Measurements from ENCODE around the gene PREX1.

PREX1 gene

GRCh38 chr20:48718786-48719578, 108.8 kb downstream of the PREX1 start:
- in situ Hi-C loops (cut with HindIII; ENCODE audit: low pct_ligation_motif_present, low pct_unique_long_range_greater_than_20kb, low sequenced_read_pairs) = no loop called here
- DNase-seq = no peak

- in situ Hi-C loops (cut with HindIII; ENCODE audit: low pct_ligation_motif_present, low pct_unique_long_range_greater_than_20kb, low sequenced_read_pairs) = no loop called here
- DNase-seq = no peak
These were observed 110.0 kb downstream of the PREX1 start for GRCh38 chr20:48717680-48718223.

GRCh38 chr20:48717095-48717672, 110.6 kb downstream of the PREX1 start:
- in situ Hi-C loops (cut with HindIII; ENCODE audit: low pct_ligation_motif_present, low pct_unique_long_range_greater_than_20kb, low sequenced_read_pairs) = no loop called here
- DNase-seq = no peak

GRCh38 chr20:48716541-48716940, 111.3 kb downstream of the PREX1 start:
- no peak for DNase-seq
- in situ Hi-C loops (cut with HindIII; ENCODE audit: low pct_ligation_motif_present, low pct_unique_long_range_greater_than_20kb, low sequenced_read_pairs) = no loop called here

GRCh38 chr20:48716086-48716485, 111.7 kb downstream of the PREX1 start:
- in situ Hi-C loops (cut with HindIII; ENCODE audit: low pct_ligation_motif_present, low pct_unique_long_range_greater_than_20kb, low sequenced_read_pairs) = no loop called here
- DNase-seq = no peak

- in situ Hi-C loops (cut with HindIII; ENCODE audit: low pct_ligation_motif_present, low pct_unique_long_range_greater_than_20kb, low sequenced_read_pairs) = no loop called here
These were observed 113.0 kb downstream of the PREX1 start for GRCh38 chr20:48714764-48715163.

GRCh38 chr20:48711696-48712464, 115.9 kb downstream of the PREX1 start:
- in situ Hi-C loops (cut with HindIII; ENCODE audit: low pct_ligation_motif_present, low pct_unique_long_range_greater_than_20kb, low sequenced_read_pairs) = no loop called here
- no peak for DNase-seq

More at GRCh38 chr20:48714764-48715163, 113.0 kb downstream of the PREX1 start:
- DNase-seq = no peak

- in situ Hi-C loops (cut with HindIII; ENCODE audit: low pct_ligation_motif_present, low pct_unique_long_range_greater_than_20kb, low sequenced_read_pairs) = no loop called here
- DNase-seq = no peak
These were observed 116.8 kb downstream of the PREX1 start for GRCh38 chr20:48711044-48711428.

GRCh38 chr20:48710341-48711043, 117.3 kb downstream of the PREX1 start:
- in situ Hi-C loops (cut with HindIII; ENCODE audit: low pct_ligation_motif_present, low pct_unique_long_range_greater_than_20kb, low sequenced_read_pairs) = no loop called here
- DNase-seq = no peak

- in situ Hi-C loops (cut with HindIII; ENCODE audit: low pct_ligation_motif_present, low pct_unique_long_range_greater_than_20kb, low sequenced_read_pairs) = no loop called here
- DNase-seq = no peak
These were observed 118.1 kb downstream of the PREX1 start for GRCh38 chr20:48709744-48710143.

GRCh38 chr20:48709058-48709691, 118.6 kb downstream of the PREX1 start:
- no peak for DNase-seq
- in situ Hi-C loops (cut with HindIII; ENCODE audit: low pct_ligation_motif_present, low pct_unique_long_range_greater_than_20kb, low sequenced_read_pairs) = no loop called here

- in situ Hi-C loops (cut with HindIII; ENCODE audit: low pct_ligation_motif_present, low pct_unique_long_range_greater_than_20kb, low sequenced_read_pairs) = no loop called here
- no peak for DNase-seq
These were observed 119.2 kb downstream of the PREX1 start for GRCh38 chr20:48708630-48709029.

- DNase-seq = no peak
- in situ Hi-C loops (cut with HindIII; ENCODE audit: low pct_ligation_motif_present, low pct_unique_long_range_greater_than_20kb, low sequenced_read_pairs) = no loop called here
These were observed 119.7 kb downstream of the PREX1 start for GRCh38 chr20:48708116-48708515.

GRCh38 chr20:48706710-48707365, 121.0 kb downstream of the PREX1 start:
- in situ Hi-C loops (cut with HindIII; ENCODE audit: low pct_ligation_motif_present, low pct_unique_long_range_greater_than_20kb, low sequenced_read_pairs) = no loop called here
- no peak for DNase-seq

GRCh38 chr20:48706116-48706656, 121.6 kb downstream of the PREX1 start:
- in situ Hi-C loops (cut with HindIII; ENCODE audit: low pct_ligation_motif_present, low pct_unique_long_range_greater_than_20kb, low sequenced_read_pairs) = no loop called here

GRCh38 chr20:48705240-48706115, 122.3 kb downstream of the PREX1 start:
- DNase-seq = no peak
- in situ Hi-C loops (cut with HindIII; ENCODE audit: low pct_ligation_motif_present, low pct_unique_long_range_greater_than_20kb, low sequenced_read_pairs) = no loop called here

More at GRCh38 chr20:48706116-48706656, 121.6 kb downstream of the PREX1 start:
- no peak for DNase-seq

GRCh38 chr20:48704761-48705160, 123.0 kb downstream of the PREX1 start:
- no peak for DNase-seq
- in situ Hi-C loops (cut with HindIII; ENCODE audit: low pct_ligation_motif_present, low pct_unique_long_range_greater_than_20kb, low sequenced_read_pairs) = no loop called here

Measured in ACHN (cell line).